Measurements from ENCODE around the gene RAD18.

RAD18 gene

DNA sequence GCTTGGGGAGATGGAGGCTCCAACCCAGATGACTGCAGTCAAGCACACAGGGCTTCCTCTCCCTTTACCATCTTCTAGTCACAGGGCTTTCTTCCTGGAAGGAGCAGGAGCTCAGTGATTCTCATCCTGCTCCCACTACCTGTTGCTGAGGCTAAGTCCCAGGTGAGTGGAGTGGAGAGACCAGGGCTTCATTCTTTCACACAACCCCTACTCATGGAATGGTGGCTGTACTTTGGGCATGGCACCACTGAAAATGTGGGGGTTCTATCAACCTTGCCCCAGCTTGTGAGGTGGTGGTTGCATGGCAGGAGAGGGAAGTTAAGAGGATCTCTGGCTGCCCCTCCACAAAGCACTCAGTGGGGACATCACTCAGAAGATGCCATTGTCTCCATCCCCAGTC lies 36.8 kb upstream of the RAD18 start:
- DNase-seq (ENCODE audit: insufficient read length, low spot score) (no peak), FAIRE-seq (no peak)
- TF ChIP-seq, protein P1, sequence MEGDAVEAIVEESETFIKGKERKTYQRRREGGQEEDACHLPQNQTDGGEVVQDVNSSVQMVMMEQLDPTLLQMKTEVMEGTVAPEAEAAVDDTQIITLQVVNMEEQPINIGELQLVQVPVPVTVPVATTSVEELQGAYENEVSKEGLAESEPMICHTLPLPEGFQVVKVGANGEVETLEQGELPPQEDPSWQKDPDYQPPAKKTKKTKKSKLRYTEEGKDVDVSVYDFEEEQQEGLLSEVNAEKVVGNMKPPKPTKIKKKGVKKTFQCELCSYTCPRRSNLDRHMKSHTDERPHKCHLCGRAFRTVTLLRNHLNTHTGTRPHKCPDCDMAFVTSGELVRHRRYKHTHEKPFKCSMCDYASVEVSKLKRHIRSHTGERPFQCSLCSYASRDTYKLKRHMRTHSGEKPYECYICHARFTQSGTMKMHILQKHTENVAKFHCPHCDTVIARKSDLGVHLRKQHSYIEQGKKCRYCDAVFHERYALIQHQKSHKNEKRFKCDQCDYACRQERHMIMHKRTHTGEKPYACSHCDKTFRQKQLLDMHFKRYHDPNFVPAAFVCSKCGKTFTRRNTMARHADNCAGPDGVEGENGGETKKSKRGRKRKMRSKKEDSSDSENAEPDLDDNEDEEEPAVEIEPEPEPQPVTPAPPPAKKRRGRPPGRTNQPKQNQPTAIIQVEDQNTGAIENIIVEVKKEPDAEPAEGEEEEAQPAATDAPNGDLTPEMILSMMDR (IDR thresholded peaks at IDR 0.05; ENCODE audit: insufficient read depth, missing control alignments), result no peak

DNA sequence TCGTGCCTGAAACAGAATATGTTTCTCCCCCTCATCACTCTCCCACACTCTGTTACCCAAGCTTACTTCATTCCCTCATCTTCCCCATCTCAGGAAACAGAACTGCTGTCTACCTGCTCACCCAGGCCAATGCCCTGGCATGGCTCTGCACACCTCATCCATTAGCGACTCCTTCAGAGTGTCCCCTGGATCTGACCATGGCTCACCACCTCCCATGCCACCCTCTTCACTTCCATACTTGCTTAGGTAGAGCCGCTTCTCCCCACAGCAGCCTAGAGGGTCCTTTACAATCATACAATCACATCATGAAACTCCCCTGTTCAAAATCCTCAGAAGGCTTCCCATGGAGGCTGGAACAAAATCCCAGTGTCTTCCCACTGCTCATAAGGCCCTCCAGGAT lies 33.9 kb upstream of the RAD18 start:
- DNase-seq (ENCODE audit: insufficient read length, low spot score) (no peak), FAIRE-seq (no peak)
- TF ChIP-seq, protein P1 (IDR thresholded peaks at IDR 0.05; ENCODE audit: insufficient read depth, missing control alignments), result no peak

DNA sequence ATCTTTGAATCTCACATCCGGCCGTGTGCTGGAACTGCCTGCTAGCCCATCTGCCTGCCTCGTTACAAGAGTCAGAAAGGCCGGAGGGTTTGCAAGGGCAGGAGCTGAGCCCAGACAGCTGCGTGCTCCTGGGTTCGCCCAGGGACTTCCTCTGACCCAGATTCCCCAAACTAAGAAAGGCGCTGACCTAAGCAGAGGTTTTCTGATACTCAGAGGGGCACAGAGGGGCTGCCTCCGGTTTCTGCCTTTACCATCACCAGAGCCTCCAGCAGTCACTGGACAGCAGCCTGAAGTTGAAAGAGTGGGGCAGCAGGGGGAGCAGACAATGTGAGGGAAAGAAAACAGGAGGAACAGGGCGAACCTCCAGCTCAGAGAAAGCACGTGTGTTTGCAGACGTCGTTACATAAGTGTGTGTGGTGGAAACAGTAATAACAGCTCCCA lies 33.4 kb upstream of the RAD18 start:
- FAIRE-seq (no peak), DNase-seq (ENCODE audit: insufficient read length, low spot score) (no peak)
- TF ChIP-seq, protein P1 (IDR thresholded peaks at IDR 0.05; ENCODE audit: insufficient read depth, missing control alignments), result no peak

DNA sequence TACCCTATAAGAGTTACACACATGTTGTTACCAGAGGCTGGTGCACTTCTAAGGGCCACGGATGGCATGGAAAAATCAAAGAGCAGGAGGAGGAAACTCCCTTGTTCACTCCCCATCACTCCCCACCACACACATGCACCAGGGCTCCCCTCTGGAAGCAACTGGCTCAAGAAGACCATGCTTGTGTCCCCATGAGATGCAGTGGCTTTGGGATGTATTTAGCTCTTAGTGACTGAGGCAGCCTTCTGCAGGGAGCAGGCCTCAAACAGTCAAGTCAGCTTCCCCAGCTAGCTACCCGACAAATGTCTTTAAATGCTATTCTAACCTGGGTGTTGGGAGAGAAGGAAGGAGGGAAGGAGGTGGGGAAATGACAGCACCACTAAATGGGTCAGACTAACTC lies 32.9 kb upstream of the RAD18 start:
- DNase-seq (ENCODE audit: insufficient read length, low spot score) (no peak), FAIRE-seq (no peak)
- TF ChIP-seq, protein P1 (IDR thresholded peaks at IDR 0.05; ENCODE audit: insufficient read depth, missing control alignments), result no peak

DNA sequence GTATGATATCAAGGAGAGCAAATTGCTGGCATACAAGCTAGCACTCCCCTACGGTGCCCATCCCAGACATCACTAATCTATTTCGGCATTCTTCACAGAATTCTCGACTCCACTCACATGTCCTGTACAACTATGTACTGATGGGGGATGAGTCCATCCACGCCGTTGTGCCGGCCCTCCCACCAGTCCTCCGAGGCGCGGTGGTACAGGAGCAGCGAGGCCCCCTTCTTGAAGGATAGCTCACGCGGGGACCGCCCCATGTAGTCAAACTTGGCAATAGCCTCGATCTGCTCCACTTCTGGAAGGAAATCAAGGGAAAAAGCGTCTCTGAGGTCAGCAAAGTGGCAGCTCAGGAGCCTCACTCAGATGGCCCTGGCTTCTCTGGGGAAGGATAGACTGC lies 31.0 kb upstream of the RAD18 start:
- TF ChIP-seq, protein P1 (IDR thresholded peaks at IDR 0.05; ENCODE audit: insufficient read depth, missing control alignments), result no peak
- DNase-seq (ENCODE audit: insufficient read length, low spot score), result no peak
- no peak for FAIRE-seq

DNA sequence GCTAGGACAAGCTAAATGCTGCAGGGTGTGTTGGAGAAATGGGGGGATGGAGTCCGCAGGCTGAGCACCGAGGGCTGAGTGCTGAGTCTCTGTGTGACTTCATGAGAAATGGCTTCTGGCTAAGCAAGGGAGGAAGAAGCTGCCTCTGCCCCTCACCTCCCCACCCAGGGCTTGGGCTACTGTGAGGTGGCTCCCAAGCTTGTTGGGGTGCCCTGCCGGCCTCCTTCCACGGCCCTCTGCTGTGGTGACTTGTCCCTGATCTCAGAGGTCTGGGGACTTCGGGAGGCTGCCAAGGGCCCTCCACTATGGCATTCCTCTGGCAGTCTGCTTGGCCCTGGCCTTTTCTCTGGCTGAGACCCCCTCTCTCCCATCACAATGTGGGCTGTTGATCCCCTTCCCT lies 30.1 kb upstream of the RAD18 start:
- DNase-seq (ENCODE audit: insufficient read length, low spot score) (no peak), FAIRE-seq (no peak)
- TF ChIP-seq, protein P1 (IDR thresholded peaks at IDR 0.05; ENCODE audit: insufficient read depth, missing control alignments), result no peak

DNA sequence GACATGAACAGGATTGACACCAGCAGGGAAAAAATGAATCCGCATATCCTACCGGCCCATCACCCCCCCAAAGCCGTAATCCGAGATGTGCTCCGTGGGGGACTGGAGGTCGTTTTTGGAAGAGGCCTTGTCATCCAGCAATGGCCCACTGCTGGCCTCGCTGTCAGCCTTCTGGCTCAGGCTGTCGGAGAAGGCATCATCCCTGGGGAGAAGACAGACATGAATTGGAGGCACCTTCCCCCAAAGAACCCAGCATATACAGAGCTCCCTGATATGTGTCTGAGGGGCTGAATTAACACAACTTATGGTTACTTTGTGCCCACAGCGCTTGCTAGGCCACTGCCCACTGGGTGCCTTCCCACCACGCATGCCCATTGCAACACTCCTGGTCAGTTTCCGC lies 29.6 kb upstream of the RAD18 start:
- DNase-seq (ENCODE audit: insufficient read length, low spot score), result no peak
- TF ChIP-seq, protein P1 (IDR thresholded peaks at IDR 0.05; ENCODE audit: insufficient read depth, missing control alignments), result no peak
- no peak for FAIRE-seq
